ENCODE measurements around the gene EIF4A3. TPM values are rescaled to one million over a fixed set of nuclear protein-coding genes. Genes with fewer than 3 reads are reported as not detected.
A peak's percentile ranks its signal among the peaks of the same experiment; 100 is the strongest.

The EIF4A3 gene
- total RNA-seq, 1 donor from 2014 or later, result 77.2 TPM

GRCh38 chr17:80119271-80119791, 27.6 kb downstream of the EIF4A3 start:
- DNase-seq (ENCODE audit: low spot score in 2 of 2, unreplicated experiment in 2 of 2), result peak in 1 of 2 experiments; percentile 28
- Mint-ChIP-seq H3K4me3 (no peak overlapping the region), H3K27me3 (ENCODE audit: low read depth) (no peaks in the 10 kb centered on the region), H3K4me1 (peaks cover 4% of the 10 kb centered on the region), H3K9me3 (peaks cover 14% of the 10 kb centered on the region), H3K27ac (no peak overlapping the region), H3K36me3 (peaks cover 14% of the 10 kb centered on the region)
- no peak for TF ChIP-seq CTCF (IDR thresholded peaks at IDR 0.05; ENCODE audit: unreplicated experiment)

GRCh38 chr17:80118601-80119270, 28.2 kb downstream of the EIF4A3 start:
- no peak for DNase-seq (ENCODE audit: low spot score in 2 of 2, unreplicated experiment in 2 of 2)
- Mint-ChIP-seq H3K36me3 (peaks cover 19% of the 10 kb centered on the region), H3K27ac (no peak overlapping the region), H3K4me1 (no peaks in the 10 kb centered on the region), H3K4me3 (no peak overlapping the region), H3K27me3 (ENCODE audit: low read depth) (no peaks in the 10 kb centered on the region), H3K9me3 (peaks cover 14% of the 10 kb centered on the region)
- no peak for TF ChIP-seq CTCF (IDR thresholded peaks at IDR 0.05; ENCODE audit: unreplicated experiment)

DNA sequence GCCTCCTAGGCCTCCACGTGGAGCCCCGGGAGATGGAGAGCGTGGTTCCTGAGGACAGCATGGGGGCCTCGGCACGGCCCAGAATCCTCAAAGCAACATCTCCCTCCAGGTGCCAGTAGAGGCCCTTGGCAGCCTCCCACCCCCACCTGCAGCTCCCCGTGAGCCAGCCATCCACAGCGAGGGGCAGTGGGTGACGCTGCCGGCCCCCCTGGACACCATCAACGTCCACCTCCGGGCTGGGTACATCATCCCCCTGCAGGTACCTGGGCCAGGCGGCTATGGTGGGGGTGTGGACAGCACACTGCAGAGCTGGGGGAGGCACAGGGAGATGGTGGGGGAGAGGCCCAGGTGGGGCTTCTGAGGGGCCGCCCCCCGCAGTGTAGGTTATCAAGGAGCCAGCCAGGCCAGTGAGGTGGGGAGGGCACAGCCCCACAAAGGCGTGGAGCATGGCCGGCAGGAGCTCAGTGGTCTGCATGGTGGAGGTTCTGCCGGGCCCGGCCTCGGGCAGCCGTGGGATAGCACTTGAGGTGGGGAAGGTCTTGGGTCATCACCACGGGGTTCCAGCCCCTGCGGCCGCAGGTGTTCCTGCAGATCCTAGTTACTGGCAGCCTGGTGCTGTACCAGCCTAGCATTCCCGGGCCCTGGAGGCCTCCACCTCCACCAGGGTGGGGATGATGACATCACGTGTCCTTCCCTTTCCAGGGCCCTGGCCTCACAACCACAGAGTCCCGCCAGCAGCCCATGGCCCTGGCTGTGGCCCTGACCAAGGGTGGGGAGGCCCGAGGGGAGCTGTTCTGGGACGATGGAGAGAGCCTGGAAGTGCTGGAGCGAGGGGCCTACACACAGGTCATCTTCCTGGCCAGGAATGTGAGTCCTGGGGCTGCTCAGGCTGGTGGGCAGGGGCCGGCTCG, 29.2 kb downstream of the EIF4A3 start:
- Mint-ChIP-seq H3K36me3 (peaks cover 19% of the 10 kb centered on the region), H3K4me3 (no peak overlapping the region), H3K27me3 (ENCODE audit: low read depth) (no peaks in the 10 kb centered on the region), H3K9me3 (peaks cover 14% of the 10 kb centered on the region), H3K27ac (no peak overlapping the region), H3K4me1 (no peaks in the 10 kb centered on the region)
- DNase-seq (ENCODE audit: low spot score in 2 of 2, unreplicated experiment in 2 of 2), result peak in 1 of 2 experiments; percentile 21
- TF ChIP-seq CTCF (IDR thresholded peaks at IDR 0.05; ENCODE audit: unreplicated experiment), result no peak

- H3K4me3 Mint-ChIP-seq, result no peak overlapping the region
- peaks cover 14% of the 10 kb centered on the region for H3K9me3 Mint-ChIP-seq
- H3K36me3 Mint-ChIP-seq, result peaks cover 19% of the 10 kb centered on the region
Measured at GRCh38 chr17:80116921-80117380, 30.0 kb downstream of the EIF4A3 start.

More at GRCh38 chr17:80116921-80117380, 30.0 kb downstream of the EIF4A3 start:
- no peak for TF ChIP-seq CTCF (IDR thresholded peaks at IDR 0.05; ENCODE audit: unreplicated experiment)
- H3K27ac Mint-ChIP-seq, result no peak overlapping the region
- H3K4me1 Mint-ChIP-seq, result no peaks in the 10 kb centered on the region
- peak in 1 of 2 experiments; percentile 28 for DNase-seq (ENCODE audit: low spot score in 2 of 2, unreplicated experiment in 2 of 2)
- H3K27me3 Mint-ChIP-seq (ENCODE audit: low read depth), result no peaks in the 10 kb centered on the region

All from mesothelial cell of epicardium (in vitro differentiated cells).